ENCODE measurements around the gene GTF3C1. TPM values are rescaled to one million over a fixed set of nuclear protein-coding genes. Genes with fewer than 3 reads are reported as not detected.
"Not testable (repeated sequence)": the region's sequence is repeated elsewhere in the genome, so short reads cannot be mapped to it uniquely, and the experiment has no call there.

GTF3C1 gene
- total RNA-seq, 1 donor from 2014 or later: 108 TPM

DNA sequence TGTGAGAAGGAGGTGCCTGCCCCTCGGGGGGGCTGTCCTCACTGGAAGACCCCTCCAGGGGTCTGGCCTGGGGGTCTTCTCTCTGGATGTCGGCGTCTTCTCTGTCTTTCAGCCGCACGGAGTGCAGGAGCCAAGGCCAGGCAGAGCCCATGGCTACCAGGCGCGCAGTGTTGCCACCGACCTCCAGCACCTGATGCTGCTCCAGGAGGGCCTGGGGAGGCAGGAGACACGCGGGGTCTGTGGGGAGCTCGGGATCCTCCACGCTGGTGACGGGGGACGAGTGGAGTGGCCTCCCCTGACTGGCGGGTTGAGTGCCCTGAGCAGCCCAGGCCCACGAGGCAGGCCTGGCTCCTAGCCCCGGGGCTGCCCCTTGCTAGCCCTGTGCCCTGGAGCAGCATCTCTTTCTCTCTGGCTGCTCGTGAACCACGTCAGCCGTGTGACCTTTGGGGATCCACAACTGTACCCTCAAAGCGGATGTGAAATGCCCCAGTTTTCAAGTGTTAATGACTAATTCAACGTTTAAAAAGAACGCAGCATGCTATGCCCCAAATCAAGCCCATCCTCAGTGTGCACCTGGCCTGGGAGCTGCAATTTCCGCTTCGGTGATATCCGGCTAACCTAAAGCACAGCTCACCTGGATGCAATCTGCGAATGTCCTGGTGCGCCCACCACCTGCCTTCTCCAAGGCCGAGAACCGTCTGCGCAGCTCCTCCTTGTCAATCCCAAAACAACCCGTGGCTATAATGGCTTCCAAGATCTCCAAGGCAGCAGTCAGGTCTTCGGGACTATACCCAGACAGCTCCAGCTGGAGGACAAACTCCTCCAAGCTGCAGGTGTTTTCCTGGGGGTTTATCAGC is 84.9 kb downstream of the GTF3C1 start:
- no peak for DNase-seq (ENCODE audit: low read depth)

DNA sequence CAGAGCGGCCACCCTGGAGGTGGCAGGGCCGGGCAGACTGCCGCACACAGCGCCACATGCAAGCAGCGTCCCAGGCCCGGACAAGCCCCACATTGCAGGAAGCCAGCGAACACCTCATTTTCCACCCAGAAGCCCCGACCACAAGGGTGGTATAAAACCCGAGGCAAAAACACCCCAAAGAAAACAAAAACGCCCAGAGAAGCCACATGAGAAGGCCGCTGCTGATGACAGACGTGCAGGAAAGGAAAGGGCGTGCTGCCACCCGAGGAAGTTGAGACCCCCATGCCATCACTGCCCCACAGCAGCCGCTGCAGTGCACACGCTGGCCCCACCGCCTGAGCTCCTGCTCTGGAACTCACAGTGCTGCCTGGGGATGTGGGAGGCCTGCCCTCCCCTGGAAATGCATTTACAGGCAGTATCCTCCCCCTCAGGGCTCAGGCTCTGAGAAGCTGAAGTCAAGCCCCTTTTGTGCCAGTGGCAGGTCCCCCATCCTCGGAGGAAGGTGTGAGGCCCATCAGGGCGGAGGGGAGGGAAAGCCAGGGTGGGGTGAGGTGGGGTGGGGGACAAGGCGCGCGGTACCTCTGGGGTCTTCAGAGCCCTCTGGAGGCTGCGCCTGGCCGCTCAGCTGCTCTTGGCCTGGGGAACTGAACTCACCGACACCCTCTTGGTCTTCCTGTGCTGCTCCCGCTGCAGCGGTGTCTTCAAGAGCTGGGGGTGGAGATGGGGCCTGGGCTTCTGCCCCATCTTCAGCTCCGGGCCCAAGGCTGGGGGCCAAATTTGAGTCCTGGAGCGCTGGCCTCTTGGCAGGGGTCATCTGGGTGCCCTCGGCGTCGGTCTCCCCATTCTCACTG is 85.7 kb downstream of the GTF3C1 start:
- DNase-seq (ENCODE audit: low read depth): no peak

DNA sequence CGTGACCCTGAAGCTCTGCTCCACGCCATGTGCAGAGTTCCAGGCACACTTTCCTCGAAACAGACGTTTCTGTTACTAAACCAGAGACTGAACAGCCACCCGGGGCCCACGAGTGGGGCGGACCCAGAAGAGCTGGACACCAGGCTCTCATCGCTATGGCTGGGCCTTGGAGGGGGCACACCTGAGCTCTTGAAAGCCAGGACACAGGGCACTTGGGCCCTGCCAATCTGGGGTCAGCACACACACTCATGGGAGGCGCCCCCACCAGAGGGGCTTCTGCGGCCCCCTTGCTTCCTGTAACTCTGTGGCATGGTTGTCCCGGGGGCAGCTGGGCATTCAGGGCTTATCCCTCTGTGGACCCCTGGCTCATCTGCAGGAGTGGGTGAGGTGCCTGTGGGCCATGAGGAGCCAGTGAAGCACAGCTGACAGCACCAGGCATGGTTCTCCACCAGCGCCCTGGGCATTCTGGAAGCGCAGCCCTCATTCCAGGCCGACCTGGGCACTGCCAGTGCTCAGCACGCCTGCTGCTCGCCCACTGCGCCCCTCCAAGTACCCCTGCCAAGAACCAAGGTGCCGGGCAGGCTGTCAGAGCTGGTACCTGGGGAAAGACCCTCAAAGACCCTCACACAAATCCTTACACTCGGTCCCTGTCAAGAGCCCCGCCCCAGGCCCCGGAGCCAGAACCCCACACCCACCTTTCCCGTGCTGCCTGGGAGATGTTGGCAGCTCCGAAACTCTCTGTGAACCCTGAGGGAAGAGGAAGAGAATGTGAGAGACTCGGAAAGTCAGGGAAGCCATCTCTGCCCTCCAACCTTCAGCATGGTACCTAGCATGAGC is 86.6 kb downstream of the GTF3C1 start:
- no peak for DNase-seq (ENCODE audit: low read depth)

DNA sequence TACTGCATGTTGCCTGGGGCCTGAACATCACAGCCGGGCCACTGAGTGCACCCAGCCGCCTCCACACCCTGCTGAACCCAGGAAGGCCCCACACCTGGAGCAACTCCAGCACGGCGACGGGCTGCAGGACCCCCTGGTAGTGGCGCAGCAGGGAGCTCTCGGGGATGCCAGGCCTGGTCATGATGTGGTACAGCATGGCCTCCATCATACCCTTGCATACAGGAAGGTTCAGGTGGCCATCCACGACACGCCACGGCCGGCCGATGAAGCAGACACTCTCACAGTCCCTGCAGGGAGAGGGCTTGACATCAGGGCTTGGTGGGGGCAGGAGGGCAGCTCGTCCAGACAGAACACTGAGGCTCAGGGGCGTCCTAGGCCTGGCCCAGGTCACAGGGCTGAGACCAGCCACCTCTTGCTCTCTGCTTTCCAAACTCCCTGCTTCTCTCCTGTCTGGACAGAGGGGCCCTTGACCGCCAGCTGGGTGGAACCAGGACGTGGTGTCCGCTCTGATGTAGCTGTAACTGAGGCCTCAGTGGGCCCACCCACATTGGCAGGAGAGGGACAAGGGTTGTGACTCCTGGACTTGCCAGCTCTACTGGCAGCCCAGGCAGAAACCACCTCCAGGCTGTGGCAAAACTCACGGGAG is 87.4 kb downstream of the GTF3C1 start:
- no peak for DNase-seq (ENCODE audit: low read depth)

DNA sequence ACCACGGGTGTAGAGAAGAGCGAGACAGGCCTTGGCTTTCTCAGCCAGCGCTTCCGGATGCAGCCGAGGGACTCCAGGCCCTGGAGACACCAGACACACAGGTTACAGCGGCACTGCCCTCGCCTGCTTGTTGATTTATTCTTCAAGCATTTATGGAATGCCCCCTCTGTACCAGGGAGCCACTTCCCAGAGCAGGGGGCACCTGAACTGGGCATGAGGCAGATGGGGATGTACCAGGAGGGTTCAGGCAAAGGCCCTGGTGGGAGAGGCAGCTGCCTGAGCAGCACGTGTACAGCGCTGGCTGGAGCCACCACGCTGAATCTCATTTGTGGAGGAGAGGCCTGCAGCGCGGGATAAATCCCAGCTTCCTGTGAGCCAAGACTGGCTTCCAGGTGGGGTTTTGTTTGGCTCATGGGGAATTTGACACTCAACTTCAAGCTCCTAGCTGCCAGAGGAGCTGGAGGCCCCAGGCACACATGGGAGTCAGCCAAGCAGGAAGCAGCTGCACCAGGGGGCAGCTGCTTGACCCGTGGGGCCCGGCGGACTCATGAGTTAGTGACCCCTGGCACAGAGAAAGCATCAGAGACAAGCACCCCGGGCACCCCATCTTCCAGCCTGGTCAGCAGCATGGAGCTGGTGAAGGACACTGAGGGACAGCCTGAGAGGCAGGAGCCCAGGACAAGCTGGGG is 88.1 kb downstream of the GTF3C1 start:
- DNase-seq (ENCODE audit: low read depth): peak; percentile 89

DNA sequence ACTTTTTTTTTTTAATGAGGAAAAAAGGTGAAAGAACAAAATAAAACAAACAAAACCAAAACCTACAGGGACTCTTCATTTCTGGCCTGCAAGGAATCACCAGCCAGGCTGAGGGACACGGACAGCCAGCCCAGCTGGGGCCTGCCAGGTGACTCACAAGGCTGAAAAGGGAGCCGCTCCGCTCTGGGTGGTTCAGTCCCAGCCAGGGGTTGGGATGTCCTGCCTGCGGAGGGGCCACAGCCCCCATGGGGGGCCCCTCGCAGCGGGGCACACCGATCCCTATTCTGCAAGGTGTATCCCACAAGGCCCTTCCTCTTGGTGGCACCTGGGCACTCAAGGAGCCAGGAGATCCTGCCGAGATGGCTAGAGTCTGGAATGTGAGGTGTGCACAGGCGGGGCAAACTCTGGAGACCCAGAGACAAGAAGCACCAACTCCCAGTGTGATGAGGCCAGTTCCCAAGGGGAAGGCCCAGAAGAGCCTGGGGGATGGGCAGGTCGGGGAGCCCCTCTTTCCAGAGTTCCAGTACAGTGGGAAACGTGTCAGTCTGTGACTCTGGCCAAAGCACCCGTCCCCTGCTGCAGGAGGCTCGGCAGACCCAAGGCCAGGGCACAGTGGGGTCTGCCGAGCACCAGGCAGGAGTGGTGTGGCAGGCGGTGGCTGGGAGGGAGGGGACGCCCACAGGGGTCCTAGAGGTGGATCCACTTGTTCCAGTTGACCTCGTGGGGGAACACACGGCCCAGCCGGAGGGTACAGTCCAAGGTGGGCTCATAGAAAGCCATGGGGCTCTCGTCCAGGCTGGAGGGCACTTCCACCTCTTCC is 88.8 kb downstream of the GTF3C1 start:
- no peak for DNase-seq (ENCODE audit: low read depth)

DNA sequence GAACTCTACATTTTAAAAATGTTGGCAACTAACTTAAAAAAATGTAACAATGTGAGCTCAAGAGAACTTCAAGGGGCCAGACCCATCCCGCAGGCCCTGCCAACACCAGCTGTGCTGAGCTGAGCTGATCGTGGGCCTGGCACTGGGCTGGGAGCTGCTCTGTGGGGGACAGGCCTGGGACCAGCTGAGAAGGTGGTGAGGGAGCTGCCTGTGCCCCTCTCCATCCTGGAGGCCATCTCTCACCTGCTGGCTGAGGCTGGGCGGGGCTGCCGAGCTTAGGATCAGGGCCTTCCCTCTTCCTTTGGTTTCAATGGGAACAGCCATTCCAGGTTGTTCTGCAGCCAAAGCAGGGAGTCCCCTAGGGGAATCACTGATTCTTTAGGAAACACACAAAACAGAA is 89.5 kb downstream of the GTF3C1 start:
- DNase-seq (ENCODE audit: low read depth): no peak

DNA sequence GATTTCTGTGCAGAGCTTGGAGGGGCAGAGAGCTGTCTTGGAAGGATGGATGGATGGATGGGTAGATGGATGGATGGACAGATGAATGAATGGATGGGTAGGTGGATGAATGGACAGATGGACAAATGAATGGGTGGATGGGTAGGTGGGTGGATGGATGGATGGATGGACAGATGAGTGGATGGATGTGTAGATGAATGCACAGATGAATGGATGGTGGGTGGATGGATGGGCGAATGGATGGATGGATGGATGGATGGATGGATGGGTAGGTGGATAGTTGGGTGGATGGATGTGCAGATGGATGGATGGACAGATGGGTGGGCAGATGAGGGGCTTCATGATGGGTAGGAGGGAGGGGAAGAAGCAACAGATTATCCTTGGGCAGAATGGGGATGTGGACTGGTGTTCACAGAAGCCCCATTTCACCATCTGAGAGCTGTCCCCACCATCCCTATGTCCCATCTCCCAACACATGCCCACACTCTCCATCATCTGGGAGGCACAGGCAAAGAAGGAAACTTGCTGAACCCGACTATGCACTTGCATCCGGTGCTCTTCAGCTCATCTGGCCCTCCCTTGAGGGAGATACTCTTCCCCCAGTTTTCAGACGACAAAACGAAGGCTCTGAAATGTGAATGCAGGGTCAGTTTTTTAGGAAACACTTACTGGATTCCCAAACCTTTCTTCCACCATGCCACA is 90.6 kb downstream of the GTF3C1 start:
- DNase-seq (ENCODE audit: low read depth): no peak

DNA sequence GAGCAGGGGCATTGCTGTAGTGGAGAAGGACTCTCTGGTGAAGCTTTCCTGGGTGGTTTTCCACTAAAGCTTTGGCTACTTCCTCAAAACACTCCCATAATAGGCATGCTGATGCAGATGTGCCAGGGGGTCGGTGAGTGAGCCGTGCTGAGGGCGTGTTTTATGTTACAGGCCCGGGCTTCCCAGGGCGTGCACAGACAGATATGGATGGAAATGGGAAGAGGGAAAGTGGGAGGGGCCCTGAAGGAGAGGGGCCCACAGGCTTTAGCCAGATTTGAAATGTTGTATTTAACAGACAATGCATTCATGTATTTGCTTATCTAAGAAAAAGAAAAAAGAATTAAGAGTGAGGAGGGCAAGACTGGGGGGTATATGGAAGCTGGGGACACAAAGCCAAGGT is 91.5 kb downstream of the GTF3C1 start:
- no peak for DNase-seq (ENCODE audit: low read depth)

DNA sequence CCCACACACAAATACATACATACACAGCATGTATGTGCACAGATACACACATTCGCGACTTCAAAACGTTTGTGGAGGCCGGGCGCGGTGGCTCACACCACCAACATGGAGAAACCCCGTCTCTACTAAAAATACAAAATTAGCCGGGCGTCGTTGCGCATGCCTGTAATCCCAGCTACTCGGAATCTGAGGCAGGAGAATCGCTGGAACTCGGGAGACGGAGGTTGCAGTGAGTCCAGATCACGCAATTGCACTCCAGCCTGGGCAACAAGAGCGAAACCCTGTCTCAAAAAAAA is 92.2 kb downstream of the GTF3C1 start:
- not testable (repeated sequence) for DNase-seq (ENCODE audit: low read depth)

DNA sequence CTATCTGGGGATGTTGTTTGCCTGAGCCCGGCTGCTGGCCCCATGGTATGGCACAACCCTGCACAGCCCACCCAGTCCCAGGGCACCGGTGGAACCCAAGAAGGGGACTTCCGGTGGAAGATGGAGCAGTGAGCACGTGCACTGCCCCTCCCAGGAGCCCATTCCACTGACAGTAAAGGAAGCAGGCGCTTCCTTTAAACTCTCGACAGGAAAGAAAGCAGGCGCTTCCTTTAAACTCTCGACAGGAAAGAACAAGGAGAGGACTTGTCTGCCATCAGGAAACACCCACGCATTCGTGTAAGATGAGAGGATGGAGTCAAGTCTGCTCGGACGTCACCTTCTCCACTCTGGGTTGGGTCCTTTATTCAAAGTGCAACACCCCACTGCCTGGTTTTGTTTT is 94.0 kb downstream of the GTF3C1 start:
- DNase-seq (ENCODE audit: low read depth): no peak

DNA sequence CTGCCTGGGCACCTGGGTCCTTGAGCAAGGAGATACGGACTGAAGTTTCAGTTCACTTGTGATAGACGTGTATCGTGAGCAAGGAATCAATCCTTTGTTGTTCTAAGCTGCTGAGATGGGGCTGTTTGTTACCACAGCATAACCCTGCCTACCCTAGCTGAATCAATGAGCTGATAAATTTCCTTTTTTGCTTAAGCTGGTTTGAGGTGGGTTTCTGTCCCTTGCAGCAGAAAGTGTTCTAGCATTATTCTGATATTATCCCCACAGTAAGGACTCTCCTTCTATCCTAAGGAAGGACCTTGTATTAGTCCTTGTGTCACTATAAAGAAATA is 96.3 kb downstream of the GTF3C1 start:
- no peak for DNase-seq (ENCODE audit: low read depth)

DNA sequence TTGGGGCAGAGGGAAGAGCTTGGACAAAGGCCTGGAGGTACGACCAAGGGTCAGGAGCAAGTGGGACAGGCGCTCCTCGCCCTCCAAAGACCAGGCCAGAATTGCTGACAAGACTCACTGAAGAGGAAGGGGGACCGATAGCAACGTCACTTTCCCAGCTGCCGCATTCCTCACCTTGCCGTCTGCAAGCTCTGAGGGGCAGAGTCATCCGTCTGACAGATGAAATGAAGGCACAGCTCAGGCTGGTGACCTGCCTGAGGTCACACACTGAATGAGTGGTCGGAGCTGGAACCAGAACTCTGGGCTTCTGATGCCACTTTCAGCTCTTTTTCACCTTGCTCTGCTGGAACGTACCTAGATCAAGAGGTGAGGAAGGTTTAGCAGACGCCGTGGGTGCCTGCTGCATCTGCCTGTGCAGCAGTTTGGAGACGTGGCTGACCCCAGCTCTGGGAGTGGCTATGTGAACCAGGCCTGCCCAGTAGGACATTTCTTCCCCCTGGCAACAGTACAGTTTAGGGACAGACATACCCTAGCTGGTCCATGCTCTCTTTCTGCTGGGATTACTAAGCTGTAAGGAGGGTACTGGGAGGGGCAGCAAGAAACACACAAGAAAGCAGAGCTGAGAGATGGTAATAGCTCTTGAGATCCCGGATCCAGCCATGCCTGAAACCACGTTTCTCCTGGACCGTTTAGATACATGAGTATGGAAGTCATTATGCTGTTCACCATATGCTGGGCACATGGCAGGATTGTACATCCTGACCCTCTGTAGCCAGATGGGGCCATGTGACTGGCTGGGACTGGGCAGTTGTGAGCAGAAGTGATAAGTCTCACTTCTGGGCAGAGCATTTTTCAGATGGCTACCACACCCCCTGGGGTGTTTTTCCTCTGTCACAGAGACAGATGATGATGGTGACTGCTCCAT is 96.9 kb downstream of the GTF3C1 start:
- no peak for DNase-seq (ENCODE audit: low read depth)

DNA sequence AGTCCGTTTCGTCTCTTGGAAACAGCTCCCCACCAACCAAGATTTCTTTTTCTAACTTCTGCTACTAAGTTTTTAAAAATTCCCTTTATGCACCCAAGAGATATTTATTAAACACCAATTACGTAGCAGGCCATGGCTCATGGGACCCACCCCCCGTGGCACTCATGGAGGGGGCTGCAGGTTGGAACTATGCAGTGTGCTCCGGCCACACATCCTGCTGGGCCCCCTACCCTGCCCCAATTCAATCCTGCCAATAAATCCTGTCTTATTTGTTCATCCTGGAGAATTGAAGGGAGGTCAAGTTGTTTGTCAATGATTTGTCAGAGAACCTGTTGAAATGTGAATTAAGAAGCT is 99.5 kb downstream of the GTF3C1 start:
- DNase-seq (ENCODE audit: low read depth): no peak

DNA sequence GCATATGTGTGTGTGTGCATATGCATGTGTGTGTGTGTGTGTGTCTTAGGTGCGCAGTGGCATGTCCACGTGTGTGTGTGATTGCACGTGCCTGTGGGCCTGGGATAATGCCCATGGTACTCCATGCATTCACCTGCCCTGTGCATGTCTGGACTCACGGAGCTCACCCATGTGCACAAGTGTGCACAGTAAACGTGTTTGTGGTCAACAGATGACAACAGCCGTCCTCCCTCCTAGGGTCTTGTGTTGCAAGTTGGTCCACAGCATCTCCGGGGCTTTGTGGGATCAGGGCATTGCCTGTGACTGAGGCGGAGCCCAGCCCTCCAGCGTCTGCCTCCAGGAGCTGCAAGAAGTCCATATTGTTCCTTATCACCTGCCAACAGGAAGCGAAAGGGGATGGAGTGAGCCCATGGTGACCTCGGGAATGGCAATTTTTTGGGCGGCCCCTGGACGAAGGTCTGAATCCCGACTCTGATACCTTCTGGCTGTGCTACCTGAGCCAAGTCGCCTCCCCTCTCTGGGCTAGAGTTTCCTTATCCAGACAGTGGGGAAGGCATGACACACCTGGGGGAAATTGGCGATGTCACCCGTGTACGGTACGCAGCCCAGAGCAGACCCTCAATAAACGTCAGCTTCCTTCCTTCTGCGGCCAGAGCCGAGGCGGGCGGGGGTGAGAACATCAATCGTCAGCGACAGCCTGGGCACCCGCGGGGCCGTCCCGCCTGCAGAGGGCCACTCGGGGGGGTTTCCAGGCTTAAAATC is 100.1 kb downstream of the GTF3C1 start:
- DNase-seq (ENCODE audit: low read depth): no peak

DNA sequence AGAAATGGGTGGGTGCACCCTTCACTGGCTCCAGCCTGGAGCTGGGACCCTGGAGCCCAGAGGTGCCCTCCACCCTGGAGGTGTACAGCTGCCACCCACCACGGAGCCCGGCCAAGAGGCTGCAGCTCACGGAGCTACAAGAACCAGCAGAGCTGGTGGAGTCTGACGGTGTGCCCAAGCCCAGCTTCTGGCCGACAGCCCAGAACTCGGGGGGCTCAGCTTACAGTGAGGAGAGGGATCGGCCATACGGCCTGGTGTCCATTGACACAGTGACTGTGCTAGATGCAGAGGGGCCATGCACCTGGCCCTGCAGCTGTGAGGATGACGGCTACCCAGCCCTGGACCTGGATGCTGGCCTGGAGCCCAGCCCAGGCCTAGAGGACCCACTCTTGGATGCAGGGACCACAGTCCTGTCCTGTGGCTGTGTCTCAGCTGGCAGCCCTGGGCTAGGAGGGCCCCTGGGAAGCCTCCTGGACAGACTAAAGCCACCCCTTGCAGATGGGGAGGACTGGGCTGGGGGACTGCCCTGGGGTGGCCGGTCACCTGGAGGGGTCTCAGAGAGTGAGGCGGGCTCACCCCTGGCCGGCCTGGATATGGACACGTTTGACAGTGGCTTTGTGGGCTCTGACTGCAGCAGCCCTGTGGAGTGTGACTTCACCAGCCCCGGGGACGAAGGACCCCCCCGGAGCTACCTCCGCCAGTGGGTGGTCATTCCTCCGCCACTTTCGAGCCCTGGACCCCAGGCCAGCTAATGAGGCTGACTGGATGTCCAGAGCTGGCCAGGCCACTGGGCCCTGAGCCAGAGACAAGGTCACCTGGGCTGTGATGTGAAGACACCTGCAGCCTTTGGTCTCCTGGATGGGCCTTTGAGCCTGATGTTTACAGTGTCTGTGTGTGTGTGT is 100.9 kb downstream of the GTF3C1 start:
- no peak for DNase-seq (ENCODE audit: low read depth)

Data from myocyte (in vitro differentiated cells).